NCI-H345 treated with DMSO at 0.1 percent for 48 hours (cell line): ENCODE data around the gene SLC35F1.

Source experiments
- DNase-seq: peaks from one replicate; lab custom pipeline; 2025; ENCODE audit not compliant: unreplicated experiment; lab: John Stamatoyannopoulos, UW

SLC35F1 gene

DNA sequence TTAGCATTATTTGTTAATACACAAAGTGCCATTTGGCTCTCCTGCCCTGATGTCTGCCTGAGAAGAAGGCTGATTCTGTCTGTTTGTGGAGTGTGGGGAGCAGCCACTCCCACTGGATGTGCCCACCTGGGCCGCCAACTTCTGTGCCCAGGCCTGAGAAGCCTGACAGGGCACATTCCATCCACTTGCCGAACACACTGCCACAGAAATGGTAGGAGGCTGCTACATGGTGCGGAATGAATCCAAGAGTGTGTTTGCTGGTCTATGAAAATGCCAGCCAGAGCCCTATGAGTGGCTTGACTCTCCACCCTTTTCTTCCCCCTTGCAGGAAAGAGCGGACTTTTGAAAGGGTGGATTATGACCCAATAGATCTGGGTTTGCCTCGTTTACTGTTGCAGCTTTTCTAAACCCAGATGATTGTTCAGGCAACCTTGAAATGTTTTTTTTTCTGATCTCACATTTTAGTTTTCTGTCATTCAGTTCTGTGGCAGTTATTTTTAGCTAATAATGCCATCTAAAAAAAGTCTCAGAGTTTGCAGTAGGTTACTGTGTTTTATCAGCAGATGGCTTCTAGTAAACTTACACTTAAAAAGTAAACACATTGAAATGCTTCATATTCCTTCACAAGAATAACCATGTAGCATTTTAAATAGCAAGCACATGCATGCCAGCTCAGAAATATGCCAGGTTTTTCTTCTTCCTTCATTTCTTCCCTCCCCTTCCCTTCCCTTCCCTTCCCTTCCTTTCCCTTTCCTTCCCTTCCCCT, 196.5 kb downstream of the SLC35F1 start:
- DNase-seq, result no peak

DNA sequence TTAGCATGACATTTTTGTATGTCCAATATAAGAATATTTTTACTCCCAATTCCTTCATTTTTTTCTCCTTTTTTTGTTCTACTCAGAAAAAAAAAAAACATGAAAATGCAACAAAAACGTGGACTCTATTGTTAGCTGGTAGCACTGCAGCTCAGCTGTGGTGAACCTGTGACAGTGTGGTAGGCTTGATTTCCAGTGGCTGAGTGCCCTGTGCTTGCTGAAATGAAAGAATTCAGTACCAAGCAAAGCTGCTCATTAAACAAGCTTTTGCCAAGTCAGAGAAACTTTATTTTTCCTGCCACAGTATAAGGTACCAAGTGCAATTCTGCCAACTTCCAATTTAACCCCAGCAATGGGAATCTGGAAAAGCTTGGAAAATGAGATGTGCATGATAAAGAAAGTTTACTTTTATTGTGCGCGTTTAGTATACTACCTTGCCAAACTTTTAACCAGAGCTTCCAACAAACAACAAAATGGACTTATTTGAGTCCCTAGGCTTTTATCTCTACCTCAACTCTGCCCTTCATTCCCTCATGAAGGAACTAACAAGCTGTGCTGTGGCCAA, 215.2 kb downstream of the SLC35F1 start:
- DNase-seq, result no peak

- DNase-seq, result no peak
These were observed 215.7 kb downstream of the SLC35F1 start for GRCh38 chr6:118122801-118123200.

- no peak for DNase-seq
These were observed 216.5 kb downstream of the SLC35F1 start for GRCh38 chr6:118123503-118124037.

- no peak for DNase-seq
These were observed 217.8 kb downstream of the SLC35F1 start for GRCh38 chr6:118124851-118125250.

- DNase-seq, result no peak
These were observed 221.7 kb downstream of the SLC35F1 start for GRCh38 chr6:118128755-118129154.

DNA sequence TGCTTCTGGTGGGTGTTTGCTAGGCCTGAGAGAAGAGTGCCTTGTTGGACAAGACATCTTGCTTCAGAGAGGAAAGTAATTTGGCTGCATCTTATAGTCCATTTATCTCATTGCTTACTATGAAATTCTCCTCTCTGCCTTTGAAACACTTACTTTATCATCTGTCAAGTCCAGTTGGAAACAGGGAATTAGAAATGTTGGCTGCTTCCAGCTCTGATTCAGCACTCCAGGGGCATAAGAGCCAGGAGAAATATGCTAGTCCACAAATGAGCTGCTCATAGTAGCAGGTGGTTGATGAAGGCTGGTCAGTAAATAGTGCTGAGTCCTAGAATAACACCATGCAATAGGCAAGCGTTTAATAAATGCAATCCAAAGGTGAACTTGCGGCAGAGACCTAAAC, 227.1 kb downstream of the SLC35F1 start:
- DNase-seq, result no peak

- no peak for DNase-seq
These were observed 227.7 kb downstream of the SLC35F1 start for GRCh38 chr6:118134736-118135135.

GRCh38 chr6:118135371-118135770, 228.3 kb downstream of the SLC35F1 start:
- no peak for DNase-seq

- DNase-seq, result no peak
These were observed 234.1 kb downstream of the SLC35F1 start for GRCh38 chr6:118141211-118141610.

DNA sequence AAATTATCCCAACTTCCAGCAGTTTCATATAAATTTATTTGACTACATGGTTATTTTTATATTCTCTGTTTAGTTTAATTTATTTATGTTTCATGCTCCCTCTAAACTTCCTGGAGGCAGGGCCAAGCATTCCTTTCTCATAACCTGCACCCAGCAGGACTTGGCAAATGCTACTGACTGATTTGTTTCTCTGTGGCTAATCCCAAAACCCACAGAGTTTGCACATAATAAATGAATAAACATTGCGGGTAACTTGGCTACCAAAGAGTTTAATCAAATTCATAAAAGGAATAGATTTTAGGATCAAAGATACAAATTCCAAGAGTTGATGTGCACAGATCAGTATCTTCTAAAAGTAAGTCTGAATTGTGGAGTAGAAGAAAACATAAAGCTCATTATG, 239.5 kb downstream of the SLC35F1 start:
- no peak for DNase-seq

GRCh38 chr6:118147511-118147910, 240.4 kb downstream of the SLC35F1 start:
- DNase-seq, result no peak

- no peak for DNase-seq
These were observed 241.5 kb downstream of the SLC35F1 start for GRCh38 chr6:118148561-118148960.

- no peak for DNase-seq
These were observed 245.5 kb downstream of the SLC35F1 start for GRCh38 chr6:118152524-118152923.

DNA sequence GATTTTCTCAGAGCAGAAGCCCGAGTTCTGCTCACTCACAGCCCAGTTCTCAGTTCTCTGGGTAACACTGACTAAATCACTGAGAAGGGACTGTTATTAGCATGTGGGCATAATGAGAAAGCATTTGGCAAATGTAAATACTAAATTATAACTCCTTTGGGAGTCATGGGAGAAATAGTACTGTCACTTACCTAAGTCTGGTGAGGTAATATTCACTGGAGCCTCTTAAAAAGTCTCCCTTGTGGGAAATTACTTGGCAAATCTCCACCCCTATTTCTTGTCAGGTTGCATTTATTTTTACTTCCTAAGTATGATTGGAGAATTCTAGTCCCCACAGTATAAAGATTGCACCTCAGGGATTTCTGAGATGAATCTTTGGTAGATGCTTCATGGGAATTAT, 254.3 kb downstream of the SLC35F1 start:
- no peak for DNase-seq

DNA sequence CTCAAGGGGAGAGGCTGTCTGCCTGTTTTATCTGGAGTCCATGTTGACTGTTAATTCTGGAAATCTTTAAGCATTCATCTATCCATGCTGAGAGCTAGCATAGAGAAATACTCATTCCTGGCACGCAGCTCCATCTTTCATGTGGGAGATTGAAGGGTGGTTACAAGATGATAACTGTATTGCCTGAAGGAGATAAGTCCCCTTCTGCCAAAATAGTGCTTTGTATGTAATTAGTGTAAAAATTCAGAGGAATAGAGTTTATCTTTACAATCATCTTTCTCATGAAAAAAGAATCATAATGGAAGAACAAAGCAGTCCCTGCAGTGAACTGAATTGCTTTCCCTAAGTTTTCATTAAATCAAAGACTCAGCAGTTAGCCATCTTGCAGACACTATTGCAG, 256.5 kb downstream of the SLC35F1 start:
- DNase-seq, result no peak

DNA sequence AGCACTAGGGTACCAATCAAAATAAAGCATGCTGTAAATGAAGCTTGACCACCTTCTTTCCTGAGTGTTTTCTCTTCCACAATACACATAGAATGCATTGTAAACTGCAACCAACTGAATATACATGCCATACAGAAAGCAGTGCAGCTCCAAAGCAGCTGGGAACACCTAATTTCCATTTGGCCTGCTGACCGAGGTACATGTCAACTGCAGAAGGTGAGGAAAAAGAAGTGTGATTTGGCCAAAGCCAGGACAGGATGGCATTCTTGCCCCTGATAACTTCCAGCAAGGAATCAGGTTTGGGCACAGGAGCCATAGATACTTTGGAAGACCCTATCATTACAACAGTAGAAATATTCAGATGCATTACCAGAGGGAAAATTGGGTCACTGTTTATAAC, 258.4 kb downstream of the SLC35F1 start:
- no peak for DNase-seq

DNA sequence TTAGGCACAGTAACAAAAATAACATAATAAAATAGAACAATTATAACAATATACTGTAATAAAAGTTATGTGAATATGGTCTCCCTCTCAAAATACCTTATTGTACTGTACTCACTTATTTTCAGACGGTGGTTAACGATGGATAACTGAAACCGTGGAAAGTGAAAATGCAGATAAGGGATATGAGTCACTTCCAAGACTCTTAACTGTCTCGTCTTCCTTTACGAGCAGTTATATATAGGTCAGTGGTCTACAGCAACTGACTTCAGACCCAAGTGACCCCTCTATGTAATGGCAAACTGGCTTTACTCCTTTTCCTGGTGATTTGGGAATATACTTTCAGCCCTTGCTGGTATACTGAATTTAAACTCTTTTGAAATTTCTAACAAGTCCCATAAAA, 261.4 kb downstream of the SLC35F1 start:
- DNase-seq, result no peak

- DNase-seq, result no peak
These were observed 264.8 kb downstream of the SLC35F1 start for GRCh38 chr6:118171852-118172251.

DNA sequence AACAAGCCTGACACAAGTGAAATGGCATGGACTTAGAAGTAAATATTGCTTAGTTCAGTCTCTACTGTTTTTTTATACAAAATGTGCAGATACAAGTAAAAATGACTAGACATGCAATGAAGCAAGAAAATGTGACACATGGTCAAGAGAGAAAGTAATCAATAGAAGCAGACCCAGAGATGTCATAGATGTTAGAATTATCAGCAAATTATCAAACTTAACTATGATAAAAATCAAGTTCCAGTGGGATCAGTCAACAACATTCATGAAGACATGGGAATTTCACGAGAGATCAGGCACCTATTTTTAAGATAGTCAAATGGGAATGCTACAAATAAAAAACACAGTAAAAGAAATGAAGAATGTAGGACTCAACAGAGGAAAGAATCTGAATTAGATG, 267.0 kb downstream of the SLC35F1 start:
- no peak for DNase-seq

GRCh38 chr6:118177720-118178119, 270.7 kb downstream of the SLC35F1 start:
- DNase-seq, result no peak

GRCh38 chr6:118179048-118179447, 272.0 kb downstream of the SLC35F1 start:
- no peak for DNase-seq
